KOPT-K1 (cell line): ENCODE measurements around the gene CBX8.

Experiments used
- H3K27ac ChIP-seq: fragments of 200-600 bp; sonication (generic); 2 replicates; pipeline ENCODE4 v1.5.1; 2016; ENCODE audit warnings: antibody characterized with exemption, mild to moderate bottlenecking, low read depth, low read length; ENCODE audit not compliant: poor library complexity, severe bottlenecking
- H3K36me3 ChIP-seq: fragments of 200-600 bp; sonication (generic); 2 replicates; pipeline ENCODE4 v1.5.1; 2017; ENCODE audit warnings: antibody characterized with exemption, mild to moderate bottlenecking, low read length, moderate library complexity; ENCODE audit not compliant: insufficient read depth
- H3K9me3 ChIP-seq: fragments of 200-600 bp; sonication (generic); 2 replicates; pipeline ENCODE4 v1.5.1; 2017; ENCODE audit warnings: antibody characterized with exemption, low read length, mild to moderate bottlenecking; ENCODE audit not compliant: insufficient read depth, poor library complexity, severe bottlenecking

Gene CBX8

DNA sequence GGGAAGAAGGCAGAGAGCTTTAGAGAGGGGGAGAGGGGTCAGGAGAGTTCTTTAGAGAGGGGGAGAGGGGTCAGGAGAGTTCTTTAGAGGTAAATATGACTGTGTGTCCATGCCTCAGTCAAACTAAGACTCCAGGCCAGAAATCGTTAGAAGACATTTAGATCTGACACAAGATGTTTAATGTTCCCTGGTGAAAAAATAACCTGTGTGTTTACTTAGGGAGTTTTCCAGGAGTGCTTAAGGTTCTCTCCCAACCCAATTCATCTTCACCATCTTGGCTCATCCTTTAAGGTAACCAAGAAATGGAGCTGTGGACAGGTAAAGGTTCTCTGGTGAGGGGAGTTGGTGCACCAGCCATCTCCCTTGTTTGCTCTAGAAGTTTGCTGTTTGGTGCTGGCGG, 32.6 kb upstream of the CBX8 start:
- no peaks in the 10 kb centered on the region for H3K9me3 ChIP-seq
- H3K36me3 ChIP-seq = peaks cover 17% of the 10 kb centered on the region
- H3K27ac ChIP-seq = no peak overlapping the region

GRCh38 chr17:79829004-79829403, 32.1 kb upstream of the CBX8 start:
- H3K27ac ChIP-seq = no peak overlapping the region
- peaks cover 12% of the 10 kb centered on the region for H3K36me3 ChIP-seq
- no peaks in the 10 kb centered on the region for H3K9me3 ChIP-seq

DNA sequence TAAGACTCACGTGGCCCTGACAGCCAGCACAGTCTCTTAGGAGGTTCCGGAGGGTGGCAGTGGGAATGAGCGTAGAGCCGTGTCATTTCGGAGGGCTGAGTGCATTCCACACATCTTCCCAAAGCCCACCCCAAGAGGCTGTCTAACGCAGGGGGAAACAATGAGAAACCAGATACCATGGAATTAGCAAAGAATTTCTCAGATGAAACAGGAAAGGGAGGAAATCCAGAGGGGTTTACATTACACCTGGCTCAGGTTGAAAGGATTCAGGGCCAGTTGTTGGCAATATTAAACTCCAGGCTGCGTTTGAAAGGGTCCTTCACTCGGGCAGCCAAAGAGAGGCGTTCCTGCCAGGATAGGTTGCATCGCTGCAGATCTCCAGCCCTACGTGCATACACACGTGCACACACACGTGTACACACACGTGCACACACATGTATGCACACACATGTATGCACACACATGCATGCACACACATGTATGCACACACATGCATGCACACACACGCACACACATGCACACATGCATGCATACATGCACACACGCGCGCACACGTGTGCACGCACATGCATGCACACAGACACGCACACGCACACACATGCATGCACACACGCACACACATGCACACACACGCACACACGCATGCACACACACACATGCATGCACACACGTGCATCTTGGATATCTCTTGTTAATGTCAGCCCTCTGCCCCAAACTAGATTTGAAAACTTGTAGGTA, 30.1 kb upstream of the CBX8 start:
- no peak overlapping the region for H3K27ac ChIP-seq
- no peaks in the 10 kb centered on the region for H3K9me3 ChIP-seq
- H3K36me3 ChIP-seq = no peaks in the 10 kb centered on the region

- H3K9me3 ChIP-seq = no peaks in the 10 kb centered on the region
- no peaks in the 10 kb centered on the region for H3K36me3 ChIP-seq
- no peak overlapping the region for H3K27ac ChIP-seq
These were observed 29.4 kb upstream of the CBX8 start for GRCh38 chr17:79826204-79826680.

DNA sequence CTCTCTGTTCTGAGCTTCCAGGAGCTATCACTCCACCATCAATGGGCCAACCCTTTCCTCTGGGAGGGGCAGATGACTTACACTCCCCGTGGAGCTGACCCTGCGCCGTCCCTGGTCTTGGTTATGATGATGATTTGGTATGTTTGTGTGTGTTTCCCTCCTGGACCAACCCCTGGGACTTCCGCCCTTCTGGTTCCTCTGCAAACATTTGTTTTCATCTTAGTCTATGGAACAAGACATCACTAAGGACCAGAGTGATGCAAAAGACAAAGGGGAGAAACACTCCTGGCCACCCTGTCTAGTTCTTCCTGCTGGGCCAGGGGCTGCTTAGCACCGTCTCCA, 28.7 kb upstream of the CBX8 start:
- H3K36me3 ChIP-seq = no peaks in the 10 kb centered on the region
- H3K27ac ChIP-seq = no peak overlapping the region
- H3K9me3 ChIP-seq = no peaks in the 10 kb centered on the region

DNA sequence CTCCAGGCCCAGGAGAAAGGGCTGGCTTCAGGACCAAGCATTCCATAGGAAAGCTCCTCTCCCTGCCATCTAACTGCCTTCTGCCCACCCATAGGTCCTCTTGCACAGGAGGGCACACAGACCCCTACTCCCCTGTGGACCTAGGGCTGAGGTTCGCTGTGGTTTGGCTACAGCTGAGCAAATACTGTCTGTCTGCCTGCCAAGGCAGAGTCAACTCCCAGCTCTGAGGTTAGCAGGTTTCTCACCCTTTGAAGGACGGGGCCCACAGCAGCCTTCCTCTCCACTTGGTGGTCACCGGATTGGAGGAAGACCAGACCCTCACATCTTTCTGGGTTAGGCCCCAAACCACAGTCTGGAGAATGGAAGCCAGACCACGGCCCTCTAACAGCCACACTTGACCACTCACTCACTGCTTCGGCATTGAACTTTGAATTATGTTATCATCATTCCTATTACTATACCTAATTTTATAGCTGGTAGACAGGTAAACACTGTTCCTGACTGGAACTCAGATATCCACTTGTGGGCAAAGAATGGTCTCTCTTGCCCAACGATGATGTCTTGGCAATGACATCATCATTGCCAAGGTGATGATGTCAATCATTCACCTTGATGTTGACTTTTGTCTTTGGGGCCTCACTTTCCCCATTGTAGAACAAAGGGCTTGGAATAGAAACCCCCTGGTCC, 28.2 kb upstream of the CBX8 start:
- Histone ChIP-seq H3K36me3 (no peaks in the 10 kb centered on the region), H3K9me3 (no peaks in the 10 kb centered on the region), H3K27ac (no peak overlapping the region)

GRCh38 chr17:79824234-79824633, 27.4 kb upstream of the CBX8 start:
- H3K9me3 ChIP-seq = no peaks in the 10 kb centered on the region
- H3K27ac ChIP-seq = no peak overlapping the region
- no peaks in the 10 kb centered on the region for H3K36me3 ChIP-seq

DNA sequence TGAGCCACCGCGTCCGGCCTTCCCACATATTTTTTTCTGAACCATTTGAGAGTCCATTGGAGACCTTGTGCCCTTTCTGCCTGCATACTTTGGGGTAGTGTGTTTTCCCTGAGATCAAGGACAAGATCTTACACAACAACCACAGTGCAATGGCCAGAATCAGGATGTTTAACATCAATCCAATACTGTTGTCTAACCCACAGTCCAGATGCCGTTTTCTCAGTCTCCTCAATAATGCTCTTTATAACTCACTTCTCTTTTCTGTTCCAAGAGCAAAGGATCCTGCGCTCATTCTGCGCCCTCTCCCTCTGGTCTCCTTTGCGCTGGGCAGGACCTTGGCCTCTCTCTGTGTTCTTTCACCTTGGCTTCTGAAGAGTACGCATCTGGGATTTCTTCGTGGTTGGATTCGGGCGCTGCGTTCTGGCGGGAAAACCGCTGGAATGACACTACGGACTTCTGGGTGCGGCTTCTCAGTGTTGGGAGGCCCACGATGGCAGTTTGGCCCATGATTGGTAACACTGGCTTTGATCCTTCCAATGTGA, 25.8 kb upstream of the CBX8 start:
- Histone ChIP-seq H3K36me3 (no peaks in the 10 kb centered on the region), H3K27ac (no peak overlapping the region)

DNA sequence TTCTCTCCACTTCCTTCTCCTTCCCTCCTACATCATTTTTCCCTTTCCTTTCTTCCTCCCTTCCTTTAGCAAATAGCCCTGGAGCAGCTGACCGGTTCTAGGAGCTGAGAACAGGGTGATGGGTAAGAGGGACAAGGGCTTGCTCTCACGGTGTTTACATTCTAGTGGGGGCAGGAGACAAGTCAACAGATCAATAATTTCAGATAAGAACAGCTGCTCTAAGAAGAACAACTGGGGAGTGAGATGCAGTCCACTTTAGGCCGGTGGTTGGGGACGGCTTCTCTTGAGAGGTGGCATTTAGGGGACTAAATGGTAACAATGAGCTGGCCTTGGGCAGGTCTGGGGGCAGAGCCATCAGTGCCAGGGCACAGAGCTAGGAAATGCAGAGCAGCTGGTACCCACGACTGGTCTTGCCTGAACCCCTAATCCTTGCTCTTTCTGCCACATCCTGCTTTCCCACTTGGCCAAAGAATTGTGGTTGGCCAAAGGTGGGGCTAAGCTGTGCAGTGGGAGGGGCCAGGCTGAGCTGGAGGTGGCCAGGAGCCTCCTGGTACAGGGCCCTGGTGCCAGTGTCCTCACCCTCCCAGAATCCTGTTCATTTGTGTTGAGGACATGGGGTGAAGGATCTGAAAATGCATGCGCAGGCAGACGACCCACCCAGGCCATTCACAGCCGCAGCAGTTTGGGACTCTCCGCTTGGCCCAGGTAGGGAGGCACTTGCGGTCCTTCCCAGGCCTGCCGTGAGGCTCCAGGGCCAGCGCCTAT, 24.6 kb upstream of the CBX8 start:
- Histone ChIP-seq H3K36me3 (no peaks in the 10 kb centered on the region), H3K27ac (no peak overlapping the region), H3K9me3 (no peaks in the 10 kb centered on the region)

More for the DNA sequence above, 25.8 kb upstream of the CBX8 start:
- H3K9me3 ChIP-seq = no peaks in the 10 kb centered on the region

GRCh38 chr17:79820959-79821330, 24.1 kb upstream of the CBX8 start:
- H3K9me3 ChIP-seq = no peaks in the 10 kb centered on the region
- no peak overlapping the region for H3K27ac ChIP-seq
- no peaks in the 10 kb centered on the region for H3K36me3 ChIP-seq

DNA sequence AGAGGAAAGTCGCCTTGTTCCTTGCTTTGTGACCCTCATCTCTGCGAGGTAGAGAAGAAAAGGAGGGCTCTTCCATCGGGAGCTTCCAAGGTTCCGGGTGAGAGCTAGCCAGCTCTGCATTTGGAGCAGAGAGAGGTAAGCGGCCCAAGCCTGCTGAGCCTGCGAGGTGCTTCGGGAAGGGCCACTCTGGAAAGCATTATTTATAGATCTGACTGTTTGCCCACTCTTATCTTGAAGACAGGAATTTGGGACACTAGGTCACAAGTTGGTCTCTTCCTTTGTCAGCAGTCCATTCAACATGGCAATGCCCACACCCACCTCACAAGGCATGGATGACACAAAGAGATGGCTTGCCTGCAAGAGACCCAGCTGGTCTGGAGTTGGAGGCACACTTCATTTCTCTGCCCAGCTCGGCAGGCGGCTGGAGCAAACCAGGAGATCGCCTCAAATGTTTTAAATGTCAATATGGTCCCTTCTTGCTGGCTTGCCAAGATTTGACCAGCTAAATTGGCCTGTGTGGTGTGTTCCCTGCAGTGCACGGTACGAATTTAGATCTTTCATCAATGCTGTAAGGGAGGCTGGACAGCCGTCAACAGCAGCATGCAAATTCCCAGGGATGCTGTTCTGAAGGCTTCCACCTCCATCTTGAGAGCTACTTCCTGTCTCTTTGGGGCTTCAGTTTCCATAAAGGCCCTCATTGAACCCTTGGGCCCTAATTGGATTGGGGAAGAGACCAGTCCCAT, 22.8 kb upstream of the CBX8 start:
- H3K9me3 ChIP-seq = no peaks in the 10 kb centered on the region
- no peak overlapping the region for H3K27ac ChIP-seq
- no peaks in the 10 kb centered on the region for H3K36me3 ChIP-seq

DNA sequence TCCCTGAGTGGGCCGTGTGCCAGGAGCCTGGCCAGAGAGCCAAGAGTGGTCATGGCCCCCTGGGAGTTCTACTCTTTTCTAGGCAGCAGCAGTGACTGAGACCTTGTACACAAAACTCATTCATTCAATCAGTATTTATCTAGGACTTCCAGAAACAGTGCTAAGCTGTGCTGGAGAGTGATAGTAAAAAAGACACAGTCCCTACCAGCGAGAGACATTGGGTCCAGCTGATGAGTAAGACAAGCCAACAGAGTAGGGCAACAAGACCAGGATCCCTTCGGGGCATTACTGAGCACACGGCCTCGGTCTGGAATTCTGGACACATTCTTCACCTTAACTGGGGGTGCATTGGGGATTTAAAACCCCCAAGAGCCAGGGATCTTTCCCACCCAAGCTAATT, 22.2 kb upstream of the CBX8 start:
- H3K27ac ChIP-seq = no peak overlapping the region
- H3K36me3 ChIP-seq = no peaks in the 10 kb centered on the region
- H3K9me3 ChIP-seq = no peaks in the 10 kb centered on the region

GRCh38 chr17:79818026-79818758, 21.3 kb upstream of the CBX8 start:
- Histone ChIP-seq H3K9me3 (no peaks in the 10 kb centered on the region), H3K27ac (no peak overlapping the region), H3K36me3 (no peaks in the 10 kb centered on the region)

- H3K9me3 ChIP-seq = no peaks in the 10 kb centered on the region
- no peak overlapping the region for H3K27ac ChIP-seq
- no peaks in the 10 kb centered on the region for H3K36me3 ChIP-seq
These were observed 19.1 kb upstream of the CBX8 start for GRCh38 chr17:79815836-79816461.
